Activated B cell treated with CpG ODN at 0.5 μM for 24 hours (primary cell): ENCODE results near the gene COBL. TPM values are rescaled to one million over a fixed set of nuclear protein-coding genes. Genes with fewer than 3 reads are reported as not detected.

Experiments
- ATAC-seq: fragments of 200-7000 bp; cut with Tn5 transposase; one replicate; pipeline ENCODE4 v1.10.0; 2021; ENCODE audit warnings: low read depth, mild to moderate bottlenecking, moderate library complexity
- CTCF ChIA-PET: fragments of 350-600 bp; sonication (Branson Sonifier 250); formaldehyde crosslinking; loops from one replicate; lab custom pipeline; 2021; ENCODE audit warnings: antibody characterized with exemption; lab: Charles Lee
- POLR2A ChIA-PET: fragments of 350-600 bp; sonication (Branson Sonifier 250); formaldehyde crosslinking; loops from one replicate; lab custom pipeline; 2021; ENCODE audit warnings: antibody characterized with exemption; lab: Charles Lee
- DNase-seq: peaks from one replicate; pipeline ENCODE4 v3.0.0; 2022
- H3K27ac Mint-ChIP-seq: one replicate; pipeline ENCODE4 v1.8.0; 2020; ENCODE audit warnings: mixed read lengths
- H3K27me3 Mint-ChIP-seq: one replicate; pipeline ENCODE4 v1.8.0; 2021; ENCODE audit warnings: mixed read lengths
- H3K36me3 Mint-ChIP-seq: one replicate; pipeline ENCODE4 v1.8.0; 2021; ENCODE audit warnings: low read depth, mixed read lengths
- H3K4me1 Mint-ChIP-seq: one replicate; pipeline ENCODE4 v1.8.0; 2021; ENCODE audit warnings: mixed read lengths
- H3K4me3 Mint-ChIP-seq: one replicate; pipeline ENCODE4 v1.8.0; 2020; ENCODE audit warnings: mild to moderate bottlenecking, mixed read lengths
- H3K9me3 Mint-ChIP-seq: one replicate; pipeline ENCODE4 v1.8.0; 2020; ENCODE audit warnings: mixed read lengths
- intact Hi-C: fragments of 100-400 bp; cut with micrococcal nuclease; formaldehyde crosslinking; loops from one replicate; pipeline ENCODE4 v1.15.1; 2024
- total RNA-seq: library from RNA; stranded (reverse); gene quantifications from 2 replicates; pipeline ENCODE4 v1.2.3, GENCODE V29; 2022
- TF ChIP-seq, protein P1 (sequence below): fragments of 200-600 bp; IDR thresholded peaks from one replicate; pipeline ENCODE4 v1.8.0; 2022; ENCODE audit warnings: antibody characterized with exemption, mild to moderate bottlenecking

Gene COBL
- total RNA-seq, 1 donor from 2014 or later = not detected

DNA sequence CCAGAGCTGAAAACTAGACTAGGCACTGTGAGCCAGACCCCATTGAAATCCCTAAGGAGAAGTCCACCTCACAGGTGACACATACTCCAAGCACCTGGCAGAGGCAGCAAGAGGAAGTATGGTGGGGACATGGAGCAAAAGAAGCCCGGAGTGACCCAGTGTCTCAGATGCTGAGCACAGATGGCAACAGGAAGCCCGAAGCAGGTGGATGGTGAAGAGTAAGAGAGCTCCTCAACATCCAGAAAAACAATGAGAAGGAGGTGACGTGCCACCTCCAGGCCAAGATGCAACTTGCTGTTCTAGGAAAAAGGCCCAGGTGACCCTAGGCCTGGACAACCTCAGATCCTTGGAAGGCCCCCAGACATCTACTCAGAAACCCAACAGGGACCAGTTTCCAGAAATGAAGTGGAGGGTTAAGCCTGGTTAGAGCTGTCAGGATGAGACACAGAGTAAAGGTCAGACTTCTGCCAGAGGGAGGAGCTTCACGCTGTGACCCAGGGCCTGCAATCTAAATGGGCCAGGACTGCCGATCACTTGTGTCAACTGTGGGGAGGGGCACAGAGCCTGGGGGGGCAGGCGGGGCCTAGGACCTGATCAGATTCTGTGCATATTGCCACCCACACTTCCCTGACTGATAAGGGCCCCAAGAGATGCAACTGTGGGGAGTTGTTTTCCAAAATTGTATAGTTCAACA is 2.4 kb upstream of the COBL start:
- no peak overlapping the region for H3K4me3 Mint-ChIP-seq
- H3K4me1 Mint-ChIP-seq = peaks cover 15% of the 10 kb centered on the region
- intact Hi-C loops = no loop called here
- no peaks in the 10 kb centered on the region for H3K36me3 Mint-ChIP-seq
- CTCF ChIA-PET = no interaction called here
- TF ChIP-seq, protein P1, sequence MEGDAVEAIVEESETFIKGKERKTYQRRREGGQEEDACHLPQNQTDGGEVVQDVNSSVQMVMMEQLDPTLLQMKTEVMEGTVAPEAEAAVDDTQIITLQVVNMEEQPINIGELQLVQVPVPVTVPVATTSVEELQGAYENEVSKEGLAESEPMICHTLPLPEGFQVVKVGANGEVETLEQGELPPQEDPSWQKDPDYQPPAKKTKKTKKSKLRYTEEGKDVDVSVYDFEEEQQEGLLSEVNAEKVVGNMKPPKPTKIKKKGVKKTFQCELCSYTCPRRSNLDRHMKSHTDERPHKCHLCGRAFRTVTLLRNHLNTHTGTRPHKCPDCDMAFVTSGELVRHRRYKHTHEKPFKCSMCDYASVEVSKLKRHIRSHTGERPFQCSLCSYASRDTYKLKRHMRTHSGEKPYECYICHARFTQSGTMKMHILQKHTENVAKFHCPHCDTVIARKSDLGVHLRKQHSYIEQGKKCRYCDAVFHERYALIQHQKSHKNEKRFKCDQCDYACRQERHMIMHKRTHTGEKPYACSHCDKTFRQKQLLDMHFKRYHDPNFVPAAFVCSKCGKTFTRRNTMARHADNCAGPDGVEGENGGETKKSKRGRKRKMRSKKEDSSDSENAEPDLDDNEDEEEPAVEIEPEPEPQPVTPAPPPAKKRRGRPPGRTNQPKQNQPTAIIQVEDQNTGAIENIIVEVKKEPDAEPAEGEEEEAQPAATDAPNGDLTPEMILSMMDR = no peak
- ATAC-seq = no peak
- POLR2A ChIA-PET = no interaction called here
- no peak overlapping the region for H3K27ac Mint-ChIP-seq
- DNase-seq = no peak
- no peaks in the 10 kb centered on the region for H3K9me3 Mint-ChIP-seq
- peaks cover 31% of the 10 kb centered on the region for H3K27me3 Mint-ChIP-seq

DNA sequence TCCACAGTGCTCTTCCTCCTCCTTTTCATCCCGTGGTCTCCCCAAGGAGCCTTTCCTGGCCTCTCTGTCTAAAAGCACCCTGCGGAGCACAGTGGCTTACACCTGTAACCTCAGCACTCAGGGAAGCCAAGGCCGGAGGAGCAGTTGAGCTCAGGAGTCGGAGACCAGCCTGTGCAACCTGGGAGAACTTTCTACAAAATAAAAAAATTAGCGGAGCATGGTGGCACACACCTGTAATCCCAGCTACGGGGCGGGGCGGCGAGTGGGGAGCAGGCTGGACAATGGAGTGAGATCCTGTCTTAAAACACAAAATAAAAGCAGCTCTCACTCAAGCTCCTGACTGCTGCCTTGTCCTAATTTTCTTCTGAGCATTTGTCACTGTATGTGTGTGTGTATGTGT is 1.4 kb upstream of the COBL start:
- POLR2A ChIA-PET = no interaction called here
- Mint-ChIP-seq H3K9me3 (no peaks in the 10 kb centered on the region), H3K27me3 (peaks cover 31% of the 10 kb centered on the region), H3K36me3 (no peaks in the 10 kb centered on the region), H3K4me1 (peaks cover 15% of the 10 kb centered on the region), H3K27ac (no peak overlapping the region), H3K4me3 (no peak overlapping the region)
- DNase-seq = no peak
- CTCF ChIA-PET = no interaction called here
- intact Hi-C loops = no loop called here
- TF ChIP-seq, protein P1 = no peak
- no peak for ATAC-seq

DNA sequence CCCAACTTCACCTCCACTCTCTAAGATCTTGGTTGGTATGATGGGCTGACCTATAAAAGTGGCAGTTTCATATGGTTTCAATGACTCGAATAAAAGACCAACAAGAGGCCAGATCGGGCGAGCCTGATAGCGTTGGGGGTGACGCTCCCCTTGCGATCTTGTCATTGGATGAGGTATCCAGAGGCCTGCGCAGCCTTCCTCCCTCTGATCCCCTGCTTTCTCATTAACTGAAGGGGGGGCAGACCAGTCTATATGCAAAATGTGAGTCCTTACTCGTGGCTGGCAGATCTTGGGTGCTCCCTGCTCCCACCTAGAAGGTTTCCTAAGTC is 937 bp upstream of the COBL start:
- no peak for ATAC-seq
- intact Hi-C loops = no loop called here
- no peaks in the 10 kb centered on the region for H3K9me3 Mint-ChIP-seq
- ChIA-PET POLR2A (no interaction called here), CTCF (no interaction called here)
- H3K27ac Mint-ChIP-seq = no peak overlapping the region
- H3K4me1 Mint-ChIP-seq = peaks cover 15% of the 10 kb centered on the region
- DNase-seq = no peak
- H3K27me3 Mint-ChIP-seq = peaks cover 31% of the 10 kb centered on the region
- H3K4me3 Mint-ChIP-seq = peak overlapping the region; percentile 56
- TF ChIP-seq, protein P1 = no peak
- H3K36me3 Mint-ChIP-seq = no peaks in the 10 kb centered on the region

DNA sequence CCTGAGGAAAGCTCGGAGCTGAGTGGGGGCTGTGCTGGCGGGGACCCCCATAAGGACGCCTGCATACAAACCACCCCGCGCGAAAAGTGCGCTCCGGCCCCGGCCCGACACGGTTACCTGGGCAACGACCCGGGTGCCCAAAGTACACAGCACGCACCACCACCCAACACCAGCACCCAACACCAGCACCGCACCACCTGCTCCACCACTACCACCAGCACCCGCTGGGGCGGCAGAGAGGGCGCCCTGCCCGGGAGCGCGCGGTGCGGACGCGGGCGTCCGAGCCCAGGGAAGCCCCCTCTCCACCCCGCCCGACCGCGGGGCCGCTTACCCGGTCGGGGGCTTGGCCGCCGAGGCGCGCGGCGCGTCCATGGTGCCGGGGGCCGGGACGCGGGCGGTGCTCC is 345 bp downstream of the COBL start:
- POLR2A ChIA-PET = no interaction called here
- no peak overlapping the region for H3K27ac Mint-ChIP-seq
- CTCF ChIA-PET = no interaction called here
- intact Hi-C loops = no loop called here
- H3K4me3 Mint-ChIP-seq = peak overlapping the region; percentile 57
- H3K4me1 Mint-ChIP-seq = peaks cover 15% of the 10 kb centered on the region
- peaks cover 31% of the 10 kb centered on the region for H3K27me3 Mint-ChIP-seq
- DNase-seq (no peak), ATAC-seq (no peak)
- TF ChIP-seq, protein P1 = no peak
- H3K9me3 Mint-ChIP-seq = no peaks in the 10 kb centered on the region
- H3K36me3 Mint-ChIP-seq = no peaks in the 10 kb centered on the region

DNA sequence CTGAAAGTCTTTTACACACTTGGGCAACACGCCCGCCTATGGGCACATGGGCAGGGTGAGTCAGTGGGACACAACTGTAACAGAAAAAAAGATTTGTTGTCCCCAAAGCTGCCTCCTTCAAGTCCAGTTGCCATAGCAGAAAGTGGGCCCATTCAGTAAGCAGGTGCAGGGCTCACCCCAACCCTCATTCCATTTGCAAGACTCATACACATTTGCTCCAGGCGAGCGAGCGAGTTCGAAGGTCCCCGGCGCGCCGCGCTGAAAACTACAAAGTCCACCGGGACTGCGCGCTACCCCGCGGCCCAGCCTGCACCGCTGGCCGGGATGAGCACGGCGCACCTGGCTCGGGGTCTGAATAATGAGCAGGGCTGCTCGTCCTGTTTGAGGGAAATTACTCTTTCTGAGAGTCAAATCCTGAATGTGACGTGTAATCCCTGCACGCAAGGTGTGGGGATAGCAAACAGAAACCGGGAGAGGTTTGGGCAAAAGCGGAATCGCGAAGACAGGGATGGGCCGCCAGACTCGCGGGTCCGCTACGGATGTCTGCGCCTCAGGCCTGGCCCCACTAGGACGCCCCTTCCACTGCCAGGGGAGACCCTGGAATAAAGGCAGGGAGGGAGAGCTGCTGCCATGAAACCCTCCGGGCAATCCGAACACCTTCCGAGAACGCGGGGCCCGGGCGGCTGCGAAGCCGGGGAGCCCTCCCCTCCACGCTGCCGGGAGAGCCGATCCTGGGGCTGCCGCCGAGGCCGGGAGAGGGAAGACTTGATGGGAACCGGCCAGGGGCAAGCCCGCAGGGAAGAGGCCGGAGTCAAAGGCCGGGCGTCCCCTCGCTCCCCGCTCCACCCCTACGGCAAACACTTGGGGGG is 982 bp downstream of the COBL start:
- CTCF ChIA-PET = no interaction called here

More for the DNA sequence above, 982 bp downstream of the COBL start:
- no peaks in the 10 kb centered on the region for H3K9me3 Mint-ChIP-seq
- ATAC-seq (no peak), DNase-seq (no peak)
- no peaks in the 10 kb centered on the region for H3K36me3 Mint-ChIP-seq
- peak overlapping the region; percentile 4 for H3K4me3 Mint-ChIP-seq
- intact Hi-C loops = no loop called here
- peaks cover 30% of the 10 kb centered on the region for H3K27me3 Mint-ChIP-seq
- TF ChIP-seq, protein P1 = no peak
- POLR2A ChIA-PET = no interaction called here
- peaks cover 15% of the 10 kb centered on the region for H3K4me1 Mint-ChIP-seq
- H3K27ac Mint-ChIP-seq = no peak overlapping the region
